Thoracic aorta (tissue), 2 donors: Measurements from ENCODE around the gene CFAP92. TPM values are rescaled to one million over a fixed set of nuclear protein-coding genes. Genes with fewer than 3 reads are reported as not detected.

Experiments used
- ATAC-seq: fragments of 150-250 bp; one replicate; pipeline ENCODE4 v1.8.0; 2017; ENCODE audit warnings: low read depth; ENCODE audit not compliant: insufficient number of reproducible peaks, low FRiP score
- DNase-seq: peaks from one replicate; pipeline ENCODE4 v3.0.0-alpha.2; 2020; ENCODE audit warnings: low spot score
- H3K27ac ChIP-seq, 2 donors: fragments of 200-600 bp; sonication (generic); 1 replicate in 1 of 2; 2 replicates in 1 of 2; pipeline ENCODE4 v1.5.1; 2016; ENCODE audit warnings: mild to moderate bottlenecking in 2 of 2, moderate library complexity in 2 of 2
- H3K27me3 ChIP-seq: fragments of 200-600 bp; sonication (generic); replicated peaks from 2 replicates; pipeline ENCODE4 v1.6.0; 2016; ENCODE audit warnings: mild to moderate bottlenecking; ENCODE audit not compliant: insufficient read depth
- H3K36me3 ChIP-seq: fragments of 200-600 bp; sonication (generic); one replicate; pipeline ENCODE4 v1.5.1; 2016
- H3K4me1 ChIP-seq, 2 donors: fragments of 200-600 bp; sonication (generic); 1 replicate in 1 of 2; 2 replicates in 1 of 2; pipeline versions ENCODE4 v1.5.1 to v1.6.0; 2016; ENCODE audit warnings: low read depth in 2 of 2, mild to moderate bottlenecking in 1 of 2; ENCODE audit not compliant: control insufficient read depth in 1 of 2
- H3K4me3 ChIP-seq: fragments of 200-600 bp; sonication (generic); 2 replicates; pipeline ENCODE4 v1.5.1; 2016; ENCODE audit warnings: mild to moderate bottlenecking
- H3K9me3 ChIP-seq: fragments of 200-600 bp; sonication (generic); 2 replicates; pipeline ENCODE4 v1.5.1; 2016
- CTCF ChIP-seq: fragments of 200-600 bp; sonication (generic); IDR thresholded peaks from one replicate; pipeline ENCODE4 v1.5.1; 2019; ENCODE audit warnings: antibody characterized with exemption
- total RNA-seq, 2 donors: library from RNA; depleted of rRNA; stranded (reverse); fragments of >200 nt; gene quantifications; one replicate each; pipeline versions ENCODE4 v1.1.0 to v1.2.3, GENCODE V29; 2016

The CFAP92 gene
- total RNA-seq, 2 donors from 2014 or later: 0.68 TPM; not detected in 1

- H3K4me3 ChIP-seq: no peak overlapping the region
- DNase-seq (no peak), ATAC-seq (no peak)
- H3K27ac ChIP-seq: no peak overlapping the region
- no peaks in the 10 kb centered on the region for H3K27me3 ChIP-seq
- H3K4me1 ChIP-seq: no peaks in the 10 kb centered on the region
- H3K36me3 ChIP-seq: no peaks in the 10 kb centered on the region
- H3K9me3 ChIP-seq: no peaks in the 10 kb centered on the region
- no peak for TF ChIP-seq CTCF
Measured at GRCh38 chr3:128945878-128946175, 48.0 kb downstream of the CFAP92 start.

- Histone ChIP-seq H3K4me3 (no peak overlapping the region), H3K36me3 (no peaks in the 10 kb centered on the region), H3K9me3 (no peaks in the 10 kb centered on the region), H3K27ac (no peak overlapping the region), H3K27me3 (no peaks in the 10 kb centered on the region), H3K4me1 (no peaks in the 10 kb centered on the region)
- no peak for DNase-seq
- ATAC-seq: no peak
- TF ChIP-seq CTCF: no peak
Measured at GRCh38 chr3:128945041-128945877, 48.6 kb downstream of the CFAP92 start.

GRCh38 chr3:128942161-128942952 is 51.5 kb downstream of the CFAP92 start:
- H3K4me3 ChIP-seq: no peak overlapping the region
- H3K36me3 ChIP-seq: no peaks in the 10 kb centered on the region
- no peaks in the 10 kb centered on the region for H3K27me3 ChIP-seq
- TF ChIP-seq CTCF: no peak
- no peak for ATAC-seq
- H3K9me3 ChIP-seq: no peaks in the 10 kb centered on the region
- DNase-seq: no peak
- no peaks in the 10 kb centered on the region for H3K4me1 ChIP-seq
- no peak overlapping the region for H3K27ac ChIP-seq

- Histone ChIP-seq H3K27ac (no peak overlapping the region), H3K36me3 (no peaks in the 10 kb centered on the region), H3K4me3 (no peak overlapping the region), H3K4me1 (no peaks in the 10 kb centered on the region), H3K27me3 (no peaks in the 10 kb centered on the region), H3K9me3 (no peaks in the 10 kb centered on the region)
- ATAC-seq (no peak), DNase-seq (no peak)
- TF ChIP-seq CTCF: no peak
Measured at GRCh38 chr3:128940252-128940651, 53.6 kb downstream of the CFAP92 start.

- H3K4me3 ChIP-seq: no peak overlapping the region
Measured at GRCh38 chr3:128936341-128936740, 57.5 kb downstream of the CFAP92 start.

More at GRCh38 chr3:128936341-128936740, 57.5 kb downstream of the CFAP92 start:
- H3K9me3 ChIP-seq: no peaks in the 10 kb centered on the region
- H3K27ac ChIP-seq: no peak overlapping the region
- H3K4me1 ChIP-seq: no peaks in the 10 kb centered on the region
- no peak for ATAC-seq
- no peaks in the 10 kb centered on the region for H3K27me3 ChIP-seq
- no peak for DNase-seq
- H3K36me3 ChIP-seq: no peaks in the 10 kb centered on the region
- TF ChIP-seq CTCF: no peak
